Smooth muscle cell (in vitro differentiated cells): ENCODE results near the gene ENTPD7. TPM values are rescaled to one million over a fixed set of nuclear protein-coding genes. Genes with fewer than 3 reads are reported as not detected.
"Not testable (repeated sequence)": the region's sequence is repeated elsewhere in the genome, so short reads cannot be mapped to it uniquely, and the experiment has no call there.

Source experiments
- DNase-seq: peaks from one replicate; lab custom pipeline; 2025; ENCODE audit not compliant: unreplicated experiment; lab: John Stamatoyannopoulos, UW
- H2AFZ ChIP-seq: fragments of 200-600 bp; sonication (generic); 2 replicates; pipeline ENCODE4 v1.6.0; 2016; ENCODE audit warnings: antibody characterized with exemption, low read depth, mild to moderate bottlenecking
- H3F3A ChIP-seq: fragments of 200-600 bp; sonication (generic); 2 replicates; pipeline ENCODE4 v1.6.0; 2017; ENCODE audit warnings: antibody characterized with exemption, low read depth
- H3K27ac ChIP-seq: fragments of 200-600 bp; sonication (generic); 2 replicates; pipeline ENCODE4 v1.5.1; 2016; ENCODE audit warnings: low read depth, mild to moderate bottlenecking
- H3K27me3 ChIP-seq: fragments of 200-600 bp; sonication (generic); 2 replicates; pipeline ENCODE4 v1.6.1; 2016; ENCODE audit warnings: low read depth, mild to moderate bottlenecking
- H3K36me3 ChIP-seq: fragments of 200-600 bp; sonication (generic); 2 replicates; pipeline ENCODE4 v1.5.1; 2016; ENCODE audit warnings: low read depth
- H3K4me1 ChIP-seq: fragments of 200-600 bp; sonication (generic); 2 replicates; pipeline ENCODE4 v1.5.1; 2016; ENCODE audit warnings: low read depth
- H3K4me2 ChIP-seq: fragments of 200-600 bp; sonication (generic); 2 replicates; pipeline ENCODE4 v1.6.0; 2016; ENCODE audit warnings: mild to moderate bottlenecking
- H3K4me3 ChIP-seq: fragments of 200-600 bp; sonication (generic); 2 replicates; pipeline ENCODE4 v1.5.1; 2016; ENCODE audit warnings: mild to moderate bottlenecking
- H3K79me2 ChIP-seq: fragments of 200-600 bp; sonication (generic); 2 replicates; pipeline ENCODE4 v1.6.0; 2016; ENCODE audit warnings: low read depth, mild to moderate bottlenecking
- H3K9ac ChIP-seq: fragments of 200-600 bp; sonication (generic); 2 replicates; pipeline ENCODE4 v1.6.0; 2016; ENCODE audit warnings: low read depth
- H3K9me3 ChIP-seq: fragments of 200-600 bp; sonication (generic); replicated peaks from 2 replicates; pipeline ENCODE4 v1.5.1; 2016; ENCODE audit warnings: low read depth
- H4K20me1 ChIP-seq: fragments of 200-600 bp; sonication (generic); 2 replicates; pipeline ENCODE4 v1.6.0; 2016; ENCODE audit warnings: low read depth
- WGBS: methylation state at CpG from one replicate; pipeline ENCODE4 v1.1.7; 2016; ENCODE audit warnings: low lambda C conversion rate; 5-methylcytosine and 5-hydroxymethylcytosine counted together
- polyA plus RNA-seq: library from polyadenylated mRNA; unstranded; fragments of >200 nt; fragmentation: Nextera tagmentation; extraction: Ambion mirVana; gene quantifications from 2 replicates; pipeline ENCODE4 v1.2.1, GENCODE V29; 2016
- total RNA-seq: library from RNA; depleted of rRNA; stranded (reverse); fragments of >200 nt; gene quantifications from 2 replicates; pipeline ENCODE4 v1.2.3, GENCODE V29; 2014
- TF ChIP-seq, protein P1 (sequence below): fragments of 200-600 bp; sonication (generic); IDR thresholded peaks from 2 replicates; pipeline ENCODE4 v1.5.1; 2017; ENCODE audit warnings: borderline replicate concordance, mild to moderate bottlenecking, antibody characterized with exemption; ENCODE audit not compliant: insufficient read depth, poor library complexity, severe bottlenecking

The ENTPD7 gene
- total and polyA plus RNA-seq, 2 experiments from 2014 or later, result 7.5 to 39.9 TPM

DNA sequence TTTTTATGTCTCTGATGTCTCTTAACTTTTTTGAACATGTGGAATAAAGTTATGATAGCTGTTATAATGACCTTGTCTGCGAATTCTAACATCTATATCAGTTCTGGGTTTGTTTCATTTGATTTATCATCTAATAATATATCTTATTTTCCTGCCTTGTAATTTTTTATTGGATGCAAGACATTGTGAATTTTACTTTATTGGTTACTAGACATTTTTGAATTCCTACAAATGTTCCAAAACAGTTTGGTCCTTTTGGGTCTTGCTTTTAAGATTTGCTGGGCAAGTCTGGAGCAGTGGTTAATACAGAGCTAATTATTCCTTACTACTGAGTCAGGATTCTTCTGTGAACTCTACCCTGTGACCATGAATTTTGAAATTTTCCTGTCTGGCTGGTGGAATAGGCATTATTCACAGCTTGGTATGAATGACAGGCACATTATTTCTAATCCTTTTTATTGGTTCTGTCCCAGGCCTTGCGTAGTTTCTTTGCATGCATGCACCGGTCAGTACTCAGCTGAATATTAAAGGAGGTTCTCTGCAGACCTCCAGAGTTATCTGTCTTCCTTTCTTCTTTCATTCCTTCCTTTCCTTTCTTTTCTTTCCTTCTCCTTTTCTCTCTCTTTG lies 81.7 kb downstream of the ENTPD7 start:
- Histone ChIP-seq H3K27ac (no peak overlapping the region), H3K4me1 (no peaks in the 10 kb centered on the region), H3K9me3 (peaks cover 11% of the 10 kb centered on the region), H3K4me2 (no peak overlapping the region), H3K79me2 (no peaks in the 10 kb centered on the region), H4K20me1 (peaks cover 3% of the 10 kb centered on the region), H3K9ac (no peak overlapping the region), H3K4me3 (no peak overlapping the region), H3F3A (no peaks in the 10 kb centered on the region), H3K27me3 (no peaks in the 10 kb centered on the region), H2AFZ (no peak overlapping the region), H3K36me3 (peaks cover 31% of the 10 kb centered on the region)
- WGBS, result 90% methylated on average over 3 of the region's 3 CpGs
- TF ChIP-seq, protein P1, sequence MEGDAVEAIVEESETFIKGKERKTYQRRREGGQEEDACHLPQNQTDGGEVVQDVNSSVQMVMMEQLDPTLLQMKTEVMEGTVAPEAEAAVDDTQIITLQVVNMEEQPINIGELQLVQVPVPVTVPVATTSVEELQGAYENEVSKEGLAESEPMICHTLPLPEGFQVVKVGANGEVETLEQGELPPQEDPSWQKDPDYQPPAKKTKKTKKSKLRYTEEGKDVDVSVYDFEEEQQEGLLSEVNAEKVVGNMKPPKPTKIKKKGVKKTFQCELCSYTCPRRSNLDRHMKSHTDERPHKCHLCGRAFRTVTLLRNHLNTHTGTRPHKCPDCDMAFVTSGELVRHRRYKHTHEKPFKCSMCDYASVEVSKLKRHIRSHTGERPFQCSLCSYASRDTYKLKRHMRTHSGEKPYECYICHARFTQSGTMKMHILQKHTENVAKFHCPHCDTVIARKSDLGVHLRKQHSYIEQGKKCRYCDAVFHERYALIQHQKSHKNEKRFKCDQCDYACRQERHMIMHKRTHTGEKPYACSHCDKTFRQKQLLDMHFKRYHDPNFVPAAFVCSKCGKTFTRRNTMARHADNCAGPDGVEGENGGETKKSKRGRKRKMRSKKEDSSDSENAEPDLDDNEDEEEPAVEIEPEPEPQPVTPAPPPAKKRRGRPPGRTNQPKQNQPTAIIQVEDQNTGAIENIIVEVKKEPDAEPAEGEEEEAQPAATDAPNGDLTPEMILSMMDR, result no peak
- DNase-seq, result no peak

DNA sequence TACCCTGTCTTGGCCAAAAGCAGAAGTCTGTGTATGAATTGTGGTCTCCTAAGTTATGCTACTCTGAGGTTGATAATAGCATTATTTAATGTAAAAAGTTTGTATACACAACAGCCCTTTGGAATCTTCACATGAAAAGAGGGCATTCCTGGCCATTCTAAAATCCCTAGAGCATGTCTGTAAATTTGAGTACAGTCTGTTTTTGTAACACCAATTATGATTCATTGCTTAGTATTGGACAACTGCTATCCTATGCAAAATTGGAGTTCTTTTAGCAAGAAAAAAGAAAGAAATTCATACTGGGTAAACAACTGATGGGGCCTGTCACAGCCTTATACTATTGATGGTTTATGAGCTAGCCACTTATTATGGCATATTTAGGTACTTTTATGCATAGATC lies 82.9 kb downstream of the ENTPD7 start:
- H3K79me2 ChIP-seq, result no peaks in the 10 kb centered on the region
- H3K4me3 ChIP-seq, result no peak overlapping the region
- H4K20me1 ChIP-seq, result peaks cover 3% of the 10 kb centered on the region
- no peak overlapping the region for H3K9ac ChIP-seq
- H3K4me2 ChIP-seq, result no peak overlapping the region
- no peak for DNase-seq
- TF ChIP-seq, protein P1, result no peak
- H3K27me3 ChIP-seq, result no peaks in the 10 kb centered on the region
- peaks cover 11% of the 10 kb centered on the region for H3K9me3 ChIP-seq
- H3K36me3 ChIP-seq, result peaks cover 33% of the 10 kb centered on the region
- no peaks in the 10 kb centered on the region for H3K4me1 ChIP-seq
- no peaks in the 10 kb centered on the region for H3F3A ChIP-seq
- no peak overlapping the region for H2AFZ ChIP-seq
- H3K27ac ChIP-seq, result no peak overlapping the region

DNA sequence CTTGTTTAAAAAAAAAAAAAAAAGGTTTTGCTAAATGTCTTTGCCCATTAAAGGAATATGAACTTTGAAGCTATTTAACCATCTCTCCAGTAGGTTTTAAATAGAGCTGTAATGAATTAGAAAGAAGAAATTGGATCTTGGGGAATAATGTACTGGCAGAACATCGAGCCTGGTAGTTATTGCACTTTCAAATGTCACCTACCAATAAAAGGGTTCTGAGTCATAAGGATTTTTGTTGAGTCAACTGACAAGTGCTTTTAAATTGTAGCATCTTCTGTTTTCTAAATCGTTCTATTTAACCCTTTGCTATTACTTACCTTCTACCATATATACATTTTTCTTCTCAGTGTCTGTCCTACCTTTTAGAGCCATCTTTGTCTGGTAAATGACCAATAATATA lies 83.4 kb downstream of the ENTPD7 start:
- H3K79me2 ChIP-seq, result no peaks in the 10 kb centered on the region
- no peak for DNase-seq
- no peaks in the 10 kb centered on the region for H3K27me3 ChIP-seq
- no peak overlapping the region for H3K4me3 ChIP-seq
- no peak overlapping the region for H3K9ac ChIP-seq
- H3K9me3 ChIP-seq, result peaks cover 11% of the 10 kb centered on the region
- peaks cover 3% of the 10 kb centered on the region for H4K20me1 ChIP-seq
- H3K27ac ChIP-seq, result no peak overlapping the region
- H3F3A ChIP-seq, result no peaks in the 10 kb centered on the region
- no peak overlapping the region for H2AFZ ChIP-seq
- no peak overlapping the region for H3K4me2 ChIP-seq
- no peaks in the 10 kb centered on the region for H3K4me1 ChIP-seq
- peaks cover 34% of the 10 kb centered on the region for H3K36me3 ChIP-seq
- 86% methylated on average over 2 of the region's 2 CpGs for WGBS
- TF ChIP-seq, protein P1, result no peak

DNA sequence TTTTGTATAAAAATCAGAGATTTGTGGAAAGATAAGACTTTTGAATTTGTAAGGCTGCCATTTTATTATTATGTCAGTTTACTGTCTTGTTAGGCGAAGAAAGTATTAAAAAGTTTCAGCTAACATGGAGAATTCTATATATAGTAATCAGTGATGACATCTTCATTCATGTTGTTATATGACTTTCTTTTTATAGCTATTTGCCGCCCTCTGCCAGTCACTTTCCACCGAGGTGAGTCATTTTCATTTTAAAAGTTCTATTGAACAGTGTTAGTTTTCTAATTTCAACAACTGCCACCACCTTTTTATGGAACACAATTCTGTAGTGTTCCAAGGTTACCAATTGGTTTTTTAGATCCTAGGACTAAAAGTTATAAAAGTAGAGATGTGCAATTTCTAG lies 84.5 kb downstream of the ENTPD7 start:
- Histone ChIP-seq H3K4me3 (no peak overlapping the region), H3K9me3 (peaks cover 11% of the 10 kb centered on the region), H3K79me2 (no peaks in the 10 kb centered on the region), H3K27me3 (no peaks in the 10 kb centered on the region), H3F3A (no peaks in the 10 kb centered on the region), H2AFZ (no peak overlapping the region), H3K4me1 (no peaks in the 10 kb centered on the region), H3K36me3 (peaks cover 30% of the 10 kb centered on the region), H3K9ac (no peak overlapping the region), H3K4me2 (no peak overlapping the region), H3K27ac (no peak overlapping the region), H4K20me1 (peaks cover 3% of the 10 kb centered on the region)
- TF ChIP-seq, protein P1, result no peak
- no peak for DNase-seq
- 92% methylated on average over 3 of the region's 3 CpGs for WGBS

DNA sequence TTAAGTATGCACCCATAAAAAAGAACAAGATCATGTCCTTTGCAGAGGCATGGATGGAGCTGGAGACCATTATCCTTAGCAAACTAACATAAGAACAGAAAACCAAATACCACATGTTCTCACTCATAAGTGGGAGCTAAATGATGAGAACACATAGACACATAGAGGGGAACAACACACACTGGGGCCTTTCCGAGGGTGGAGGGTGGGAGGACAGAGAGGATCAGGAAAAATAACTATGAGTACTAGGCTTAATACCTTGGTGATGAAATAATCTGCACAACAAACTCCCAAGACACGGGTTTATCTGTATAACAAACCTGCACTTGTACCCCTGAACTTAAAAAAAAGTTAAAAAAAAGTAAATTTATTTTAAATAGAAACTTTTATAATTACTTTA lies 86.9 kb downstream of the ENTPD7 start:
- peaks cover 20% of the 10 kb centered on the region for H3K36me3 ChIP-seq
- not testable (repeated sequence) for H3K4me3 ChIP-seq, H3K27ac ChIP-seq, DNase-seq, H3K9me3 ChIP-seq, H4K20me1 ChIP-seq, H3K27me3 ChIP-seq, H3K9ac ChIP-seq, H3K4me2 ChIP-seq, H3K4me1 ChIP-seq, H2AFZ ChIP-seq, H3K79me2 ChIP-seq, H3F3A ChIP-seq
- 100% methylated on average over 2 of the region's 2 CpGs for WGBS
